HG03432 (cell line): ENCODE data around the gene WIPF2.
"Not testable (repeated sequence)": the region's sequence is repeated elsewhere in the genome, so short reads cannot be mapped to it uniquely, and the experiment has no call there.

Experiments used
- ATAC-seq: cut with Tn5 transposase; IDR thresholded peaks from one replicate; pipeline ENCODE4 v1.9.1; 2021; ENCODE audit warnings: mild to moderate bottlenecking, moderate library complexity; ENCODE audit not compliant: unreplicated experiment

WIPF2 gene

DNA sequence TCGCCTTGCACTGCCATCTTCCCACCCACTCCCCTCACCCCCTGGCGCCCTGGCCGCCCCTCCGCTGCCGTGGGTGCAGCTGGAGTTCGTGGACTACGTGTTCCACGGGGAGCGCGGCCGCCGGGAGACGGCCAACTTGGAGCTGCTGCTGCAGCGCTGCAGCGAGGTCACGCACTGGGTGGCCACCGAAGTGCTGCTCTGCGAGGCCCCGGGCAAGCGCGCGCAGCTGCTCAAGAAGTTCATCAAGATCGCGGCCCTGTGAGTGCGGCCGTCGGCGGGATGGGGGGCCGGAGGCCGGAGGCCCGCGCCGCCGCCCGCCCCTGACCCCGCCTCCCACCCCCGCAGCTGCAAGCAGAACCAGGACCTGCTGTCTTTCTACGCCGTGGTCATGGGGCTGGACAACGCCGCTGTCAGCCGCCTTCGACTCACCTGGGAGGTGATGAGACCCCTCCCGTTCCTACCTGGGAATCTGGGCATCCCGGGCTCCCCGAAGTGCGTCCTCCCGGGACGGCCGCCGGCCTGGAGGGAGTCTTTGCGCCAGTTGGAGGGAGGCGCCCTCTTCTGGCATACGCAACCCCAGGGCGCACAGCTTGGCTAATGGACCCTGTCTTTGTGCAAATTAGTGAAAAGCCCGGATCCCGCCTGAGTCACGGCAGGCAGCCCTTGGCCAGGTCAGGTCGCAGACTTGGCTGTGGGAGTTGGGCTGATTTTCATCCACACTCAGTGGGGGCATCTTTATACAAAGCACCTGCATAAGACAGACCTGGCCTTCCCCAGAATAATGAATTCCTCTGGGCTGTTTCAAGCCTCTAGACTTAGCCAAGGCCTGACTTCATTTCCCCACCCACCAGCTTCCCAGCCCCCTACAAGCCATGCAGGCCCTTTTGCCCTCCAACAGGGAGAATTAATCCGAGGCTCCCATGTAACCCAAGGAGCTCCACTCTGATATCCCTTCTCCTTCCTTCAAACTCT, 27.6 kb upstream of the WIPF2 start:
- peak; percentile 72 for ATAC-seq

DNA sequence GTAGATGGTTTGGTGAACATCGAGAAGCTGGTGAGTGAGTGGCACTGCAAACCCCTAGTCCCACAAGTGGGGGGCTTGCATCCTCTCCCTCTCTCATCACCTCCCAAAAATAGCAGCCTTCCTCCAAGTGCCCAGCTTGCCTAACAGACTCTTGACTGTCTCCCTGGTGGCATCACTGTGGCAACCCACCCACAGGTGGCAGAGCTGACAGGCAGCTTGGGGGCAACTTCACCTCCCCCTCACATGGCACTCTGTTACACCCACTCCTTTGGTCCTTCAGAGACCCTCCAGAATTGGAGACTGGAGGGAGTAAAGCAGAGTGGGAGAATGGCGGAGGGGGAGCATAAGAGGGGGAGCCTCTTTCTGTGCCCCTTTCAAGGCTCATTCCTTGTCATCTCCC, 26.1 kb upstream of the WIPF2 start:
- no peak for ATAC-seq

DNA sequence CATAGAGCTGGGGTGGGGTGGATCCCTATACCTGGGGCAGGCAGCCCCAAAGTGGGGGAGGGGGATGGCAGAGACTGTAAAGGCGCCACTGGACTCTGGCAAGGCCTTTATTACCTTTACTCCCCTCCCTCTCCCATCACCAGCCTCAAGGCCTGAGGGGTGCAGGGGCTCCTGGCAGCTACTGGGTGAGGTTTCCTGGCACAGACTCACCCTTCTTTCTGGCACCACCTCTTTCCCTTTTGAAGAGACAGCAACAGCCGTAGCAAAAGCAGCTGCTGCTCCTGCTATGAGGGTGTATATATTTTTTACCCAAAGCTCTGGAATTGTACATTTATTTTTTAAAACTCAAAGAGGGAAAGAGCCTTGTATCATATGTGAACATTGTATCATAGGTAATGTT, 24.3 kb upstream of the WIPF2 start:
- no peak for ATAC-seq

DNA sequence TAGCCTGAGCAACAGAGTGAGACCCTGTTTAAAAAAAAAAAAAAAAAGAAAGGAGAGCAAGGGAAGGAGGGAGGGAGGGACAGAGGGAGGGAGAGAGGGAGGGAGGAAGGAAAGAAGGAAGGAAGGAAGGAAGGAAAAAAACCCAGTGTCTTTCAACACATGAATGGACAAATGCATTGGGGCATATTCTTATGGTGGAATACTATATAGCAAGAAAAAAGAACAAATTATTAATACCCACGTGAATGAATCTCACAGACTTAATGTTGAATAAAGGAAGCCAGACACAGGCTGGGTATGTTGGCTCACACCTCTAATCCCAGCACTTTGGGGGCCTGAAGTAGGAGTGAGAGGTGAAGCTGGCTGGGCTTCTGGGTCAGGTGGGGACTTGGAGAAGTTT, 21.6 kb upstream of the WIPF2 start:
- ATAC-seq, result no peak

DNA sequence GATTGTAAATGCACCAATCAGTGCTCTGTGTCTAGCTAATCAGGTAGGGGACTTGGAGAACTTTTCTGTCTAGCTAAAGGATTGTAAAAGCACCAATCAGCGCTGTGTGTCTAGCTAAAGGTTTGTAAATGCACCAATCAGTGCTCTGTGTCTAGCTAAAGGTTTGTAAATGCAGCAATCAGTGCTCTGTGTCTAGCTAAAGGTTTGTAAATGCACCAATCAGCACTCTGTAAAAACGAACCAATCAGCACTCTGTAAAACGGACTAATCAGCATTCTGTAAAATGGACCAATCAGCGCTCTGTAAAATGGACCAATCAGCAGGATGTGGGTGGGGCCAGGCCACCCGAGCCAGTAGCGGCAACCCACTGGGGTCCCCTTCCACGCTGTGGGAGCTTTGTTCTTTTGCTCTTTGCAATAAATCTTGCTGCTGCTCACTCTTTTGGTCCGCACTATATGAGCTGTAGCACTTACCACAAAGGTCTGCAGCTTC, 21.1 kb upstream of the WIPF2 start:
- not testable (repeated sequence) for ATAC-seq

DNA sequence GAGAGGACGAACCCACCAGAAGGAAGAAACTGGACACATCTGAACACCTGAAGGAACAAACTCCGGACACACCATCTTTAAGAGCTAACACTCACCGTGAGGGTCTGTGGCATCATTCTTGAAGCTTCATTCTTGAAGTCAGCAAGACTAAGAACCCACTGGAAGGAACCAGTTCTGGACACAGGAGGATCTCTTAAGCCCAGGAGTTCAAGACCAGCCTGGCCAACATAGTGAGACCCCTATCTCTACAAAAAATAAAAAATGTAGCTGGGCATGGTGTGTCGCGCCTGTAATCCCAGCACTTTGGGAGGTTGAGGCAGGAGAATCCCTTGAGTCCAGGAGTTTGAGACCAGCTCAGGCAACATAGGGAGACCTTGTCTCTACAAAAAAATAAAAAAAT, 20.5 kb upstream of the WIPF2 start:
- ATAC-seq, result no peak

DNA sequence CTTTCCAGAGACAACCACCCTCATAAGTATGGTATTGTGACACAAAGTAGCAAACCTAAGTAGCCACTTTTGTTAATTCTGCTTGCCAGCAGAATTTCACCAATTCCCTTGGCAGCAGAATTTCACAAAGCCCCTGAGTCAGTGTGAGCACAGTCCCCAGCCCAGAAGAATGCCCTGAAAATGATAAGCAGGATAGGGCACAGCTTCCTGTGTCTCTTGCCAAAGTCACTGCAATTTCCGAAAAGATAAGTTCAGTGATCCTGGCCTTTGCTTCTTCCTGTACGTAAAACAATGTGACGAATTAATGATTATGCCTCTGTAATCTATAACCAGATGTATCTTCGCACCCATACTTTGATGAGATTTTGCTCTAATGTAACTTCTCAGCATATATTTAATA, 16.0 kb upstream of the WIPF2 start:
- no peak for ATAC-seq

DNA sequence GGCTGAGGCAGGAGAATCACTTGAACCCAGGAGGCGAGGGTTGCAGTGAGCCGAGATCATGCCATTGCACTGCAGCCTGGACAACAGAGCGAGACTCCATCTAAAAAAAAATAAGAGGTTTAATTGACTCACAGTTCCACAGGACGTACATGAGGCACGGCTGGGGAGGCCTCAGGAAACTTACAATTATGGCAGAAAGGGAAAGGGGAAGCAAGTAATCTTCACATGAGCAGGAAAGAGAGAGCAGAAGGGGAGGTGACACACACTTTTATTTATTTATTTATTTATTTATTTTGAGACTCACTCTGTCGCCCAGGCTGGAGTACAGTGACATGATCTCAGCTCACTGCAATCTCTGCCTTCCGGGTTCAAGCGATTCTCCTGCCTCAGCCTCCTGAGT, 12.9 kb upstream of the WIPF2 start:
- ATAC-seq, result not testable (repeated sequence)

DNA sequence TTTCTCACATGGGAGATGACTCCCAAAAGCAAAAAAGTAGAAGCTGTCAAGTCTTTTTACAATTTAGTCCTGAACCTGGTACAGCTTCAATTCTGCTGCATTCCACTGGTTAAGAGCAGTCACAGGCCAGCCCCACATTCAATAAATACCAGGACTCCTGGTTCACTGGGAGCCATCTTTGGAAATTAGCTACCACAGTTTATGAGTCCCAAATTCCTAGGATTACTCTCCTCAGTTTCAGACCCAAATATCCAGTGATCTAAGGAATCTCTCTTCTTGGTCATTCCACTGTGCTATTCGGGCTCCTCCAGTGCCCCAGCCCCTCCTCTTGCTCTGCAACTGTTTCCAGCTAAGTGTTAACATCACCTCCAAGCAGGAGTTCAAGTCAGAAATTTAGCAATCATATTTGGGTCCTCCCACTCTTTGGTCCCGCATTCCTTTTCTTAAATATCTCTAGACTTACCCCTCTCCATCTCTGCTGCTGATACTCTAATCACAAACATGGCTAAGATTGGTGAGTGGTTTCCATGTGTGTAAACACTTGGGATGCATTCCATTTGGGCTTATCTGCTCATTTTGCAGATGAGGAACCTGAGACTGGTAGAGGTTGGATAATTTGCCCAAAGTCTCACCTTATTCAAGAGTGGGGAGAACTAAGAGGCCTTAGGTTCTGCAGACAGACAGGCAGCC, 9.6 kb upstream of the WIPF2 start:
- ATAC-seq, result no peak

DNA sequence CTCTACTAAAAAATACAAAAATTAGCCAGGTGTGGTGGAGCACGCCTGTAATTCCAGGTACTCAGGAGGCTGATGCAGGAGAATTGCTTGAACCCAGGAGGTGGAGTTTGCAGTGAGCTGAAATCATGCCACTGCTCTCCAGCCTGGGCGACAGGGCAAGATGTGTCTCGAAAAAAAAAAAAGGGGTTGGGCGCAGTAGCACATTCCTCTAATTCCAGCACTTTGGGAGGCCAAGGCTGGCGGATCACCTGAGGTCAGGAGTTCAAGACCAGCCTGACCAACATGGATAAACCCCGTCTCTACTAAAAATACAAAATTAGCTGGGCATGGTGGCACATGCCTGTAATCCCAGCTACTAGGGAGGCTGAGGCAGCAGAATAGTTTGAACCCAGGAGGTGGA, 5.2 kb upstream of the WIPF2 start:
- not testable (repeated sequence) for ATAC-seq

DNA sequence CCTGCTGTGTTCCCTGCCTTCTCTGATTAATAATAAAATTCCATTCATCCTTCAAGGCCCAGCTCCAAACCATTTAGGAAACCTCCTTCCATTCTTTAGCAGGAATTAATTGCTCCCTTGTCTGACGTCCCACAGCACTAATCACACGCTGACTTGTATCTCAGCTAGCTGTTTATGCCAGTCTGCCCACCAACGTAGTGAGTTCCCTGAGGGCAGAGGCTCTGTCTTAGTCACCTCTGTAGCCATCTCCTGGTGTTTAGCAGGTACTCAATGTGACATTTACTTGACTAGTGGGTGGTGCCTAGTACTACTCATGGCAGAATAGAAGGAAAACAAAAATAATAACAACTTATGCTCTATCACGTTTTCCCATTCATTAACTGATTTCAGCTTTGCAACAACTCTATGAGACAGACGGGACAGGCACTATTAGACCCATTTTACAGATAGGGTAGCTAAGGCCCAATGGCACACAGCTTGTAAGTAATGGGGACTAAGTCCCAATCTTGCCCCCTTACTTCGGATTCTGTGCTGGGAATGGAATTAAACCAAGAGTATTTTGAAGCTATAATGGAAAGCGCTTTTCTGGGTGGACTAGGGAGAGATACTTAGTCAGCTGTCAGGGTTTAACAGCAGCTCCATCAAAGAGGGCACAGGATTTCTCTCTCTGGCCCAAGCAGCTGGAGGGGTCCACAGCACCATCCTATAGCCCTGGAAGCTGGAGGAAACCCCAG, 931 bp upstream of the WIPF2 start:
- ATAC-seq, result no peak

DNA sequence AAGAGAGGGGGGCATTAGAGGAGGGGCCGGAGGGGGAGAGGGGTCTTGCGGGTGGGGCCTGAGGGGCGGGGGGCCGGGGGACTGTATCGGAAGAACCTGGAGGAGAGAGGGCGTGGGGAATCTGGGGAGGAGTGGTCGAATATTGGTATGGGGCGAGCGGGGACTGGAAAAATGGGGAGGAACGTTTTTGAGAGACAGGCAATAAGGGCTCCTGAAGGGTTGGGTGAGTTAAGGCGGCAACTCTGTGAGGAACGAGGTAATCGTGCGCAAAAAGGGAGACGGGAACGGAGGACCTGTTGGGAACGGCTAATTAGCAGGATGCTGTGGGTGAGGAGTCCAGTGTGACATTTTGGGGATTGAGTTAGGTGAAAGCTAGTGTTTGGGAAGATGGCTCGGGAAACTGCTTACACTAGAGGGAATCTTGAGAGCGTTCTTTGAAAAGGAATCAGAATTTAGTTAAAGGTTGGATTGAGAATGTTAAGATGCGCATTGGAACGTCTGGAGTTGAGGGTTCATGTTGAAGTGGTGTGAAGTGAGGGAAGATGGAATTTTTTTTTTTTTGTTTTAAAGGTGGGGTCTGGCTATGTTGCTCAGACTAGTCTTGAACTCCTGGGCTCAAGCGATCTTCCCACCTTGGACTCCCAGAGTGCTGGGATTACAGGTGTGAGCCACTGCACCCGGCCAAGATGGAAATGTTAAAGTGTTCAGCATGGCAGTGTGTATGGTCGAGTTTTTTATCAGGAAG, 662 bp downstream of the WIPF2 start:
- no peak for ATAC-seq

DNA sequence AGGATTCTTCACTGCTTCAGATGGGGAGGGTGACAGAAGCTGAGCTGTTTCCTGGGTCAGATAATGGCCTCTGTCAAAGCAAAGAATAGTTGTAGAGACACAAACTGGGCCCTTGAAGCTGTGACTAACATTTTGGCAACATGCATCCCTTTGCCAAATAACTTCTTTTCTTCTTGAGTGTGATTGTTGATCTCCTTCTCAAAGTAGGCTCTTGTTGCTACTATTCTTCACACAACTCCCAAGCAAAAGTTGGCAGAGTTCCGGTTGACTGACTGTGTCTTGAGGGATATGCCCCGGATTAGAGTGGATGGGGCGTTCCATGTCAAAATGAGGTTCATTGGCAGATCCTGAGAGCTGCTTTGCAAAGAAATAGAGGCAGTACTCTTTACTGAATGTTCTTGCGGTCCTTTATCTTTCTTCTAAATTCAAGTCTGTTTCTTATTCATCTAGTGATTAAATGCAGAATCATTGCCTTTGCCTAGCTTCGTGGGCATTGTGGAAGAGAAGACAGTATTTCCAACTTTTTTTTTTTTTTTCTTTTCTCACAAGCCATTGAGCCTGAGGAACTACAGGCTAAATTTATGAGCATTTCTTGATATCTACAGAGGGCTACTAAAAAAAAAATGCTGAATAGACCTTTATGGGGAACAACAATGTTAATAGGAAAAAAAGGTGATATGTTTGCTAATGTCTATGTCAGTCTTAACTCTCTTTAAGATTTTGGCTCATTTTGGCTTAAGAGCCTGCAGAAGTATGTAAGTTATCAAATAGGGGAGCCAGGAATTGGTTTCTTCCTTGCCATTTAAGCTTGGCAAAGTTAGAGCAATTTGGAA, 5.8 kb downstream of the WIPF2 start:
- no peak for ATAC-seq

DNA sequence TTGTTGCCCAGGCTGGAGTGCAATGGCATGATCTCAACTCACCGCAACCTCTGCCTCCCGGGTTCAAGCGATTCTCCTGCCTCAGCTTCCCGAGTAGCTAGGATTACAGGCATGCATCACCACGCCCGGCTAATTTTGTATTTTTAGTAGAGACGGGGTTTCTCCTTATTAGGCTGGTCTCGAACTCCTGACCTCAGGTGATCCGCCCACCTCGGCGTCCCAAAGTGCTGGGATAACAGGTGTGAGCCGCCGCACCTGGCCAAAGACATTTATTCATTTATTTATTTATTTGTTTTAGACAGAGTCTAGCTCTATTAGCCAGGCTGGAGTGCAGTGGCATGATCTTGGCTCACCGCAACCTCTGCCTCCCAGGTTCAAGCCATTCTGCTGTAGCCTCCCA, 10.0 kb downstream of the WIPF2 start:
- ATAC-seq, result not testable (repeated sequence)

DNA sequence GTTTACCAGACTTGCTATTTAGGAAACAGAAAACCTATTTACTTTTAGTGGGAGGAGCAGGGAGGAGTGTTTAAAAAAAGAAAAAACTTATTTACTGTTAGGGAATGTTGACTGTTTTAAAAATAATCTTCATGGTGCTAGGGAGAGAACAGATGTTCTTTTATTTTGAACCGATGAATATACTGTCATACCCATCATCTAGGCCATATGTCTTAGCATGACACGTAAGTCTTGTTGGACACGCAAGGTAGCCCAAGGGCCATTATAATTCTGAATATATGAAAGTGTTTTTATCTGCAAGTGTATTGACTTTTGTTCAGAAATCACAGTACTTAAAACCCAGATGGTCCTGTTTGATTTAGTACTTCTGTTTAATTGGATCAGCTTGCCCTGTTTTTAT, 11.6 kb downstream of the WIPF2 start:
- no peak for ATAC-seq

DNA sequence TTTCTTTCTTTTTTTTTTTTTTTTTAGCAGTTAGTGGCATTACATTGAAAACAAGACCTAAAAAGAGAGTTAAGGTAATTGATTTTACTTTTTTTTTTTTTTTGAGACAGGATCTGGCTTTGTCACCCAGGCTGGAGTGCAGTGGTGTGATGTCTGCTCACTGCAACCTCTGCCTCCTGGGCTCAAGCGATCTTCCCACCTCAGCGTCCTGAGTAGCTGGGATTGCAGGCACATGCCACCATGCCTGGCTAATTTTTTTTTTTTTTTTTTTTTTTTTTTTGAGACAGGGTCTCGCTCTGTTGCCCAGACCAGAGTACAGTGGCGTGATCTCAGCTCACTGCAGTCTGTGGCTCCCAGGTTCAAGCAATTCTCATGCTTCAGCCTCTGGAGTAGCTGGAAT, 12.8 kb downstream of the WIPF2 start:
- not testable (repeated sequence) for ATAC-seq

DNA sequence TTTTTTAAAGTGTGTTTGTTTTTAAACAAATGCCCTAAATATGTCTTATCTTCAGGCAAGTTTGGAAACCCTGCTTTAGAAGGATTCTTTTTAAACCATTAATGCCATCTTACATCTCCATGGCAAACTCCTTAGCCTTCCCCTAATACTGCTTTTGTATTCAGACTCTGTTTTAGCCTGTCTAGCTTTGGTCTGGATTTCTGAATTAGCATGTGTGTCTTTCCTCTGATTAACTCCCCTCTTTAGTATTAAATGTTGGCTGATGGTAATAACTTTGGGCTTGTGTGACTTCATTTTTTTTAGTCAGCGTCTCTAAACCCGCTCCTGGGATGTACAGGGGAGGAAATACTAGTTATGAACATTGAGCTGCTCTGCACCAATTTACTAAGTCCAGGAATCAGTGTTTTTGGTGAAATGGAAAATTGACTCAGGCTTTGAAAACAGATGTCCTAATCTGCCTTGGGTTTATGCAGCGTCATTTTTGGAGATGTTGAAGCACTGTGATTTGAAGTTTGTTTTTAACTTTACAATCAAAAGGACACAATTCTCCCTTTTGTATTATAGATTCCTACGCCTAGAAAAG, 22.2 kb downstream of the WIPF2 start:
- ATAC-seq, result no peak

DNA sequence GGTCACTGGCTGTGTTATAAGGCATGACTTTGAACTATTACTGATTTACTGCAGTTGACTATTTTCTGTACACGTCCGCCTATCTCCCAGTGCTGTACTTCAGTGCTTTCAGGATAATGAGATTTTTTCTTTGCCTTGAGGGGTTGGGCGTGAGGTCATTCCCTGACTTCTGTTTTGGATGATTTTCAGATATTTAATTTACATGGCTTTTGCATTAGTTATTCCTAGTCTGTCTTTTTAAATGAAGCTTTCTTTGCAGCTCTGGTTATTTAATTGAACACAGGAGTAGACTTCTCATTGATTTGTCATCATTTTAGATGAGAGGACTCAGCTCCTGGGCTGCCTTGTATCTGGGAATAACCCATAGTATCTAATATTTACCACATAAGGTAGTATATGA, 23.7 kb downstream of the WIPF2 start:
- no peak for ATAC-seq

DNA sequence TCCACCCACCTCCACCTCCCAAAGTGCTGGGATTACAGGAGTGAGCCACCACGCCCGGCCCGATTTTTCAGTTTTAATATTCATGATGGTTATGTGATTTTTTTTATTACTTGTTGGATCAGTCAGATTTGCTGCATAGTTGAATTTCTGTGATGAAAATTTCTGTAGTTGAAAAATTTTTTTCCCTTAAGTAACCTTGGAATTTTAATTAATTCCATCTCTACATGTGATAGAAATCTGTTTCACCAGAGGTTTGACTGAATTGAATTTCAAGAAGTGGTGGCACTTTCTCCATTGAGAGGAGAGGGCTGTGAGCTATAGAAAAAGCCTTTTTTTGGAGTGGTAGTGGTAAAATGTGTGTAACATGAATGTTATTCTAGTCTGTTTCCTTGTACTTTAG, 24.7 kb downstream of the WIPF2 start:
- ATAC-seq, result no peak
